Cardiac fibroblast (primary cell): ENCODE results near the gene OR11G2.
"Not testable (repeated sequence)": the region's sequence is repeated elsewhere in the genome, so short reads cannot be mapped to it uniquely, and the experiment has no call there.

Experiments used
- DNase-seq, 2 donors: peaks; one replicate each; pipeline versions ENCODE4 v3.0.0 to v3.0.0-alpha.2; 2010; ENCODE audit warnings: low read depth in 2 of 2
- H3K4me3 ChIP-seq, 2 donors: replicated peaks in 1 of 2; 1 replicate in 1 of 2; 2 replicates in 1 of 2; pipeline ENCODE4 v1.5.1; 2011; ENCODE audit warnings: low read depth in 2 of 2, low read length in 2 of 2, mild to moderate bottlenecking in 2 of 2, moderate library complexity in 1 of 2
- TF ChIP-seq, protein P1 (sequence below): IDR thresholded peaks from one replicate; pipeline ENCODE4 v1.5.1; 2011; ENCODE audit warnings: low read depth, mild to moderate bottlenecking, low read length, inconsistent platforms

OR11G2 gene, protein sequence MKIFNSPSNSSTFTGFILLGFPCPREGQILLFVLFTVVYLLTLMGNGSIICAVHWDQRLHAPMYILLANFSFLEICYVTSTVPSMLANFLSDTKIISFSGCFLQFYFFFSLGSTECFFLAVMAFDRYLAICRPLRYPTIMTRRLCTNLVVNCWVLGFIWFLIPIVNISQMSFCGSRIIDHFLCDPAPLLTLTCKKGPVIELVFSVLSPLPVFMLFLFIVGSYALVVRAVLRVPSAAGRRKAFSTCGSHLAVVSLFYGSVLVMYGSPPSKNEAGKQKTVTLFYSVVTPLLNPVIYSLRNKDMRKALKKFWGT

DNA sequence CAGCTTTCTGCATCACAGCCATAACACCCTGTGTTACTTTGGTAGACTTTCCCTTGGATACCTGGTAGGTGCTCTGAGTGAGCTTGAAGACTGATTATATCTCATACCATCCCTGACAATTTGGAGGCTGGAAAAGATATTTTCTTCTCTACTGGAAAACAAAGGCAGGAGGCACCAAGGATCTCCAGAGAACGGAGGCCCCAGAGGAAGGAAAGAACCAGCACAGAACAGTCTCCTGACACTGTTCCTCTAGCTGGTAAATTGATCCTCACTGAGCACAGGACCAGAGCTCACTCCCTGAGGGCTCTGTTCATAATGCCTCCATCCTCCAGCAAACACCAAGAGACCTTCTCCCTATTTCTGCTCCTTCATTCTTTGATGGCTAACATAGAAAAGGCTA, at the start of gene OR11G2:
Gene OR11G2 (plus strand): TSS at position 301 of the 400 bp plus-strand sequence. CDS start 6,542 bp downstream, outside the sequence.
- no peak for DNase-seq
- TF ChIP-seq, protein P1, sequence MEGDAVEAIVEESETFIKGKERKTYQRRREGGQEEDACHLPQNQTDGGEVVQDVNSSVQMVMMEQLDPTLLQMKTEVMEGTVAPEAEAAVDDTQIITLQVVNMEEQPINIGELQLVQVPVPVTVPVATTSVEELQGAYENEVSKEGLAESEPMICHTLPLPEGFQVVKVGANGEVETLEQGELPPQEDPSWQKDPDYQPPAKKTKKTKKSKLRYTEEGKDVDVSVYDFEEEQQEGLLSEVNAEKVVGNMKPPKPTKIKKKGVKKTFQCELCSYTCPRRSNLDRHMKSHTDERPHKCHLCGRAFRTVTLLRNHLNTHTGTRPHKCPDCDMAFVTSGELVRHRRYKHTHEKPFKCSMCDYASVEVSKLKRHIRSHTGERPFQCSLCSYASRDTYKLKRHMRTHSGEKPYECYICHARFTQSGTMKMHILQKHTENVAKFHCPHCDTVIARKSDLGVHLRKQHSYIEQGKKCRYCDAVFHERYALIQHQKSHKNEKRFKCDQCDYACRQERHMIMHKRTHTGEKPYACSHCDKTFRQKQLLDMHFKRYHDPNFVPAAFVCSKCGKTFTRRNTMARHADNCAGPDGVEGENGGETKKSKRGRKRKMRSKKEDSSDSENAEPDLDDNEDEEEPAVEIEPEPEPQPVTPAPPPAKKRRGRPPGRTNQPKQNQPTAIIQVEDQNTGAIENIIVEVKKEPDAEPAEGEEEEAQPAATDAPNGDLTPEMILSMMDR: no peak
- no peak within 1 kb of the TSS for H3K4me3 ChIP-seq

DNA sequence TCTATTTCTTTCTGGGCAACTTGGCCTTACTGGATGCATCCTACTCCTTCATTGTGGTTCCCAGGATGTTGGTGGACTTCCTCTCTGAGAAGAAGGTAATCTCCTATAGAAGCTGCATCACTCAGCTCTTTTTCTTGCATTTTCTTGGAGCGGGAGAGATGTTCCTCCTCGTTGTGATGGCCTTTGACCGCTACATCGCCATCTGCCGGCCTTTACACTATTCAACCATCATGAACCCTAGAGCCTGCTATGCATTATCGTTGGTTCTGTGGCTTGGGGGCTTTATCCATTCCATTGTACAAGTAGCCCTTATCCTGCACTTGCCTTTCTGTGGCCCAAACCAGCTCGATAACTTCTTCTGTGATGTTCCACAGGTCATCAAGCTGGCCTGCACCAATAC, 46.8 kb upstream of the OR11G2 start:
- DNase-seq: no peak
- H3K4me3 ChIP-seq: no peak overlapping the region
- TF ChIP-seq, protein P1: no peak

DNA sequence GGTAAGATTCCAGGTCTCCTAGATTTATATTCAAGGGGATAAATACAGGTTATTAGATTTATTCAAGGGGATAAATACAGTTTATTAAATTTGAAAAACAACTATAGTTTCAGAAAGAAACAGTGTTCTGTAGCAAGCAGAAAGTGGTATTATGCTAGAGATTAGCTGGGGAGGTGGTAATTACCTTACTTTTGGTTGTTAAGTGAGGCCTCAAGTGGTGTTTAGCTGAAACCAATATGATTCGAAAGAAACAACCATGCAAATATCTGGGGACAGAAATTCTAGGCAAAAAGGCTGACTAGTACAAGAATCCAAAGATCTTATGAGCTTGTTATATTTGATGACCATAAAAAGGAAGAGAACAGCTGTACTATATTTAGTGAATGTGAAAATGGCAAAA, 45.9 kb upstream of the OR11G2 start:
- DNase-seq: no peak
- TF ChIP-seq, protein P1: no peak
- H3K4me3 ChIP-seq: no peak overlapping the region

DNA sequence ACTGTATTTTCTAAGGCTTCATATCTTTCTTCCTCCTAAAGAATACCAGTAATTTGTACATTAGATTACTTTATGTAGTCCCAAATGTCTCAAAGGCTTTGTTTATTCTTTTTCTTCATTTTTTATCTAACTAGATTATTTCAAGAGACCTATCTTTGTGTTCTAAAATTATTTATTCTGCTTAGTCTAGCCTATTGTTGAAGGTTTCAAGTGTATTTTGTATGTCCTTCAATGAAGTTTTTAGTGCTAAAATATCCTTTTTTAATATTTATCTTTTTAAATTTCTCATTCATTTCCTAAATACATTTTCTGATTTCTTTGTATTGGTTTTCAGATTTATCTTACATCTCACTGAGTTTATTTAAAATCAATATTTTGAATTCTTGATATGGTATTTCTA, 26.2 kb upstream of the OR11G2 start:
- DNase-seq: no peak
- H3K4me3 ChIP-seq: no peak overlapping the region

DNA sequence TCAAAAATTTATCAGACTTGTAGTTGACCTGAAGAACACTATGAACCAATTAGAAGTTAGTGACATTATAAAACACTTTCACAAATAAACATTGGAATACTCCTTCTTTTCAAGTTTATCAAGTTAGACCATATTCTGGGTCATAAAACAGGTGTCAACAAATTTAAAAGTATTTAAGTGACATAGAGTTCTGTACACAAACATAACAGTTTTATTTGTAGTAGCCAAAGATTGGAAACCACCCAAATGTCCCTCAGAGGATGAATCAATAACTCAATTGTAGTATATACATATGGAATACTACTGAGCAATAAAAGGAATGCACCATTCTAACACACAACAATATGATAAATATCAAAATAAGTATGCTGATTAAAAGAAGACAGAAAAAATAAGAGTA, 23.6 kb upstream of the OR11G2 start:
- TF ChIP-seq, protein P1: no peak
- no peak for DNase-seq
- no peak overlapping the region for H3K4me3 ChIP-seq

More for the DNA sequence above, 26.2 kb upstream of the OR11G2 start:
- TF ChIP-seq, protein P1: no peak

DNA sequence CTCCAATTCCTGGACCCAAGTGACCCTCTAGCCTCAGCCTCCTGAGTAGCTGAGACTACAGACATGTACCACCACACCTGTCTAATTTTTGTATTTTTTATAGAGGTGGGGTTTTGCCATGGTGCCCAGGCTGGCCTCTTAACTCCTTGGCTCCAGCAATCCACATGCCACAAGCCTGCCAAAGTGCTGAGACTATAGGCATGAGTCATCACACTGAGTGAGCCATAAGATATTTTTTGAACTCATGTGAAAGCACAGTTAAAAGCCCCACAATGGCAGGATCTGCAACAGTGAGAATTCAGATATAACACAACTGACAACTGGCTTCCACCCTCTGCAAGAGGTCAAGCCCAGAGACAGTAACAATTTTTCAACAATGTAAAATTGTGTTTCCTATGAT, 20.8 kb upstream of the OR11G2 start:
- peak in 1 of 2 donors; percentile 59 for DNase-seq
- not testable (repeated sequence) for H3K4me3 ChIP-seq

DNA sequence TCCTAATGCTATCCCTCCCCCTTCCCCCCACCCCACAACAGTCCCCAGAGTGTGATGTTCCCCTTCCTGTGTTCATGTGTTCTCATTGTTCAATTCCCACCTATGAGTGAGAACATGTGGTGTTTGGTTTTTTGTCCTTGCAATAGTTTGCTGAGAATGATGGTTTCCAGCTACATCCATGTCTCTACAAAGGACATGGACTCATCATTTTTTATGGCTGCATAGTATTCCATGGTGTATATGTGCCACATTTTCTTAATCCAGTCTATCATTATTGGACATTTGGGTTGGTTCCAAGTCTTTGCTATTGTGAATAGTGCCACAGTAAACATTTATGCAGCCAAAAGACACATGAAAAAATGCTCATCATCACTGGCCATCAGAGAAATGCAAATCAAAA, 16.5 kb upstream of the OR11G2 start:
- not testable (repeated sequence) for DNase-seq, H3K4me3 ChIP-seq

DNA sequence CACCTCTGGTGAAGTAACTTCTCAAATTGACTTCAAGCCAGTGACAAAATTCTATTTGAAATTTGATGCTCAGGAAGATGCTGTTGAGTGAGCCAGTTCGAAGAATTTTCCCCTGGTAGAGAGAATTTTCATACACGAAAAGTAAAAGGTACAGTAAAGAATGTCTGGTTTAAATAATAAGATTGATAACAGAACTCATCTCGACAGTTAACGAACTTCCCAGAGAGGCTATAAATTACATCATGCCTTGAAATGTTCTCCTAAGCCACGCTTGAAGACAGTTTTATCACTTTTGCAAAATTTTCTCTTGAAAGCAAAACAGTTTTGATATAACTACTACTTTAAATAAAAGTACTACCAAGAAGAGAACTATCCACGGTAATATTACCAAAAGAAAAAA, 14.4 kb upstream of the OR11G2 start:
- DNase-seq: no peak
- TF ChIP-seq, protein P1: no peak

More for the DNA sequence above, 14.4 kb upstream of the OR11G2 start:
- H3K4me3 ChIP-seq: no peak overlapping the region
